RWPE2 (cell line): ENCODE data around the gene OR6N1.

Experiments used
- ATAC-seq: fragments of 200-7000 bp; cut with Tn5 transposase; 3 replicates; pipeline ENCODE4 v1.9.1; 2021; ENCODE audit warnings: low read depth
- DNase-seq: peaks from one replicate; pipeline ENCODE4 v3.0.0-alpha.2; 2020; ENCODE audit warnings: low spot score
- H3K27ac ChIP-seq: fragments of 450-650 bp; 2 replicates; pipeline ENCODE4 v1.5.1; 2017; ENCODE audit warnings: mild to moderate bottlenecking; ENCODE audit not compliant: poor library complexity, severe bottlenecking
- H3K27me3 ChIP-seq: fragments of 250-450 bp; sonication (Bioruptor Pico); 2 replicates; pipeline ENCODE4 v1.5.1; 2021; ENCODE audit warnings: mild to moderate bottlenecking, moderate library complexity; ENCODE audit not compliant: insufficient read depth, poor library complexity, severe bottlenecking
- H3K36me3 ChIP-seq: fragments of 250-450 bp; sonication (Bioruptor Pico); 2 replicates; pipeline ENCODE4 v1.5.1; 2020; ENCODE audit warnings: low read depth, mild to moderate bottlenecking, moderate library complexity
- H3K4me1 ChIP-seq: fragments of 250-450 bp; sonication (Bioruptor Pico); 2 replicates; pipeline ENCODE4 v1.5.1; 2021; ENCODE audit warnings: mild to moderate bottlenecking, moderate library complexity; ENCODE audit not compliant: insufficient read depth, poor library complexity, severe bottlenecking
- H3K4me3 ChIP-seq: fragments of 250-450 bp; sonication (Bioruptor Pico); 2 replicates; pipeline ENCODE4 v1.5.1; 2021; ENCODE audit warnings: mild to moderate bottlenecking, moderate library complexity; ENCODE audit not compliant: severe bottlenecking
- H3K9me3 ChIP-seq: fragments of 250-450 bp; sonication (Bioruptor Pico); 2 replicates; pipeline ENCODE4 v1.5.1; 2021; ENCODE audit warnings: mild to moderate bottlenecking, moderate library complexity; ENCODE audit not compliant: severe bottlenecking
- TF ChIP-seq, protein P1 (sequence below): fragments of 450-650 bp; IDR thresholded peaks from one replicate; pipeline ENCODE4 v1.5.1; 2017; ENCODE audit warnings: mild to moderate bottlenecking, moderate library complexity; ENCODE audit not compliant: poor library complexity, severe bottlenecking

OR6N1 gene

DNA sequence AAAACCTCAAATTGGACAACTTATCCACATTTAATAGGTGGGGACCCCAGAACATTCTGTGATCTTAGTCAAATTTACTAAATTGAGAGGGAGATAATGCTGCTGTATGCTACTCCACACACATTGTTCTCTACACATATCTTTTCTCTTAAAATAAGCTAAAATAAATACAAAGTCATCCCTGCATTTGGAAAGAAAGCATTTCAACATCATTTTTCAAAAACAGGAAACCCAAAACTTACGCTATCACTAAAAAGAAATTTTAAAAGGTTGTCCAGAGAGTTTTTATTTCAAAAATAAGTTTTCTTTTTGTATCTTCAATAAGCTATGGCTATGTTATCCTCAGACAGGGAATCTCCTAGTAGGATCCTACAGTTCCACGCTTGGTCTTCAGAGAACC lies 28.5 kb upstream of the OR6N1 start:
- H3K4me1 ChIP-seq = no peaks in the 10 kb centered on the region
- TF ChIP-seq, protein P1, sequence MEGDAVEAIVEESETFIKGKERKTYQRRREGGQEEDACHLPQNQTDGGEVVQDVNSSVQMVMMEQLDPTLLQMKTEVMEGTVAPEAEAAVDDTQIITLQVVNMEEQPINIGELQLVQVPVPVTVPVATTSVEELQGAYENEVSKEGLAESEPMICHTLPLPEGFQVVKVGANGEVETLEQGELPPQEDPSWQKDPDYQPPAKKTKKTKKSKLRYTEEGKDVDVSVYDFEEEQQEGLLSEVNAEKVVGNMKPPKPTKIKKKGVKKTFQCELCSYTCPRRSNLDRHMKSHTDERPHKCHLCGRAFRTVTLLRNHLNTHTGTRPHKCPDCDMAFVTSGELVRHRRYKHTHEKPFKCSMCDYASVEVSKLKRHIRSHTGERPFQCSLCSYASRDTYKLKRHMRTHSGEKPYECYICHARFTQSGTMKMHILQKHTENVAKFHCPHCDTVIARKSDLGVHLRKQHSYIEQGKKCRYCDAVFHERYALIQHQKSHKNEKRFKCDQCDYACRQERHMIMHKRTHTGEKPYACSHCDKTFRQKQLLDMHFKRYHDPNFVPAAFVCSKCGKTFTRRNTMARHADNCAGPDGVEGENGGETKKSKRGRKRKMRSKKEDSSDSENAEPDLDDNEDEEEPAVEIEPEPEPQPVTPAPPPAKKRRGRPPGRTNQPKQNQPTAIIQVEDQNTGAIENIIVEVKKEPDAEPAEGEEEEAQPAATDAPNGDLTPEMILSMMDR = no peak
- peaks cover 19% of the 10 kb centered on the region for H3K27me3 ChIP-seq
- H3K4me3 ChIP-seq = no peak overlapping the region
- no peaks in the 10 kb centered on the region for H3K36me3 ChIP-seq
- no peak for ATAC-seq
- no peaks in the 10 kb centered on the region for H3K9me3 ChIP-seq
- no peak for DNase-seq
- no peak overlapping the region for H3K27ac ChIP-seq

DNA sequence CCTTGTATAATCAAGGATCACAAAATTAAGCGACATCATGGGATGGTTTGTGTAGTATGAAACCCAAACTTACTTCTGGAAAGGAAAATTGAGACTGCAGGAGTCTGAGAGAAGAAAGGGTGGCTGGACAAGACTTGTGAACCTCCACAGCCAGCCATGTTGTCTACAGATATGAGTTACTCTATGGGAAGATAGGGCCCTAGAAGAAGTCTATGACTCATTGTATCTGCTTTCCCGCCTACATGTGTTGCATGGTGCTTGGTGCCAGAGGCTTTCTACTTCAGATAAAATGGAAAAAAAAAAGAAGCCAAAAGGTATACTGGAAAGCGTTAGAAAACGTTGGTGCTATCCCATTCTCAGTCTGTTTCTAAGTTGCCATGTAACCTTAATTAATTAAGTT lies 27.7 kb upstream of the OR6N1 start:
- Histone ChIP-seq H3K36me3 (no peaks in the 10 kb centered on the region), H3K4me1 (no peaks in the 10 kb centered on the region), H3K27ac (no peak overlapping the region), H3K9me3 (no peaks in the 10 kb centered on the region), H3K27me3 (peaks cover 16% of the 10 kb centered on the region), H3K4me3 (no peak overlapping the region)
- TF ChIP-seq, protein P1 = no peak
- ATAC-seq (no peak), DNase-seq (no peak)

DNA sequence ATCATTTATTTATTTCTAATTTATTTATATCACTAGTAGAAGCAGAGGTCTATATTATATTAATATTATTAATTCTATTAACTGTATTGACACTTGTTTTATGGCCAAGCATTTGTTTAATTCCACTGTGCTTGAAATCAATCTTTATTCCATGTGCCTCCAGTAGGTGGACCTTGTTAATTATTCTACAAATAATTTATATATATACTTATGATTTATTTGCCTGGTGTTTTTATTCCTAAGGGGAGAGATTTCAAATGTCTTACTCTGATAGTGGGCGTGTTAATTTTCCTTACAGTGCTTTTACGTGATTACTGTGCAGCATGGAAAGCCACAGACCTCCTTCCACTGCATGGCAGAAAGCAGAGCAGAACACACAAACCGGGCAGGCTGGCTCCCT lies 26.5 kb upstream of the OR6N1 start:
- TF ChIP-seq, protein P1 = peak; percentile 37
- ATAC-seq = no peak
- no peak for DNase-seq
- Histone ChIP-seq H3K27ac (no peak overlapping the region), H3K27me3 (peaks cover 15% of the 10 kb centered on the region), H3K4me3 (no peak overlapping the region), H3K4me1 (no peaks in the 10 kb centered on the region), H3K36me3 (no peaks in the 10 kb centered on the region), H3K9me3 (no peaks in the 10 kb centered on the region)

DNA sequence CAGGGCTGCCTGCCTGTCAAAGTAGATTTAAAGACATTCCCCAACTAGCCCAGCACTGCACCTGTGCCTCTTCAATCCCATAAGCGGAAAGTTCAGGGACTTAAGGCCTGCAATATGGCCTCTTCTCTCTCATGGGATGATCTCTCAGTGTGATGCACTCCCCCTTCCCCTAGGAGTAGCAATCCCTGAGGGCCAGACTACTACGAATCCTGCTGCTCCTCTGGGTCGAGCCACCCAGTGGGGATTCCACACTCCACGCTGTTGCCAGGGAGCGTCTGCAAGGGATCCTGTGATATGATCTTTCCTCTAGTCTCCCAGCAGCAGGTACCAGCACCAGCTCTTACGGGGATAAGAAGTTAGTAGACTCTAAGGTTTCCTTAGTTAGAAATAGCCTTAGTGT lies 22.3 kb upstream of the OR6N1 start:
- no peaks in the 10 kb centered on the region for H3K4me1 ChIP-seq
- ATAC-seq (no peak), DNase-seq (no peak)
- H3K27ac ChIP-seq = no peak overlapping the region
- no peak overlapping the region for H3K4me3 ChIP-seq
- no peaks in the 10 kb centered on the region for H3K9me3 ChIP-seq
- TF ChIP-seq, protein P1 = no peak
- no peaks in the 10 kb centered on the region for H3K36me3 ChIP-seq
- H3K27me3 ChIP-seq = peaks cover 5% of the 10 kb centered on the region

DNA sequence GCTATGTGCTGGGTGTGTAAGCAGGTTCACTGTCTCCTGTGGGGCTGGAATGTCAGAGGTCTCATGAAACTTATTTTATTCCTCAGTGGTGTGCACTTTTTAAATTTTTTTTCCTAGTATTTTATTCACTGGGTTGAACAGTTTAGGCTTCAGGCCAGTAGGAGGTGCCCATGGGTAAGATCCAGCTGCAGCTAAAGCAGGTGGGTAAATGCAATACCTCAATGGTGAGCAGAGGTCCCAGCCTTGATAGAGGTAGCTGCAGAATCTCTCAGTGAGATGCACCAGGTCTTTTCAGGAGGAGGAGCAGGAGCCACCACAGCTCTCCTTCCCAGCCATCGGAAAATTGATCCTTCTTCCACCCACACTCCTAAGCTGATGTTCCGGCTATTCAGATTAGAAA lies 21.6 kb upstream of the OR6N1 start:
- ATAC-seq (no peak), DNase-seq (no peak)
- Histone ChIP-seq H3K27me3 (peaks cover 5% of the 10 kb centered on the region), H3K36me3 (no peaks in the 10 kb centered on the region), H3K4me3 (no peak overlapping the region), H3K27ac (no peak overlapping the region), H3K4me1 (no peaks in the 10 kb centered on the region), H3K9me3 (no peaks in the 10 kb centered on the region)
- TF ChIP-seq, protein P1 = no peak
